Naive thymus-derived CD8-positive, alpha-beta T cell (primary cell): Measurements from ENCODE around the gene WIPF1. TPM values are rescaled to one million over a fixed set of nuclear protein-coding genes. Genes with fewer than 3 reads are reported as not detected.

Experiments
- ATAC-seq, 2 donors: fragments of 150-1000 bp; cut with Tn5 transposase in 1 of 2; sonication (Bioruptor Pico), chemical (Tn5 transposase) in 1 of 2; 1 replicate in 1 of 2; 2 replicates in 1 of 2; pipeline ENCODE4 v1.10.0; 2021; ENCODE audit warnings: mild to moderate bottlenecking in 2 of 2, moderate library complexity in 2 of 2
- POLR2A ChIA-PET: fragments of 350-600 bp; sonication (Branson Sonifier 250); formaldehyde crosslinking; loops from one replicate; lab custom pipeline; 2021; ENCODE audit warnings: antibody characterized with exemption; lab: Charles Lee
- DNase-seq, 10 donors: peaks; one replicate each; pipeline versions ENCODE4 v3.0.0 to v3.0.0-alpha.2; 2020 to 2022
- H3K27ac Mint-ChIP-seq, 10 donors: one replicate each; pipeline ENCODE4 v1.8.0; 2020 to 2022; ENCODE audit warnings: mild to moderate bottlenecking in 10 of 10, mixed read lengths in 10 of 10, moderate library complexity in 4 of 10, inconsistent platforms in 1 of 10
- H3K27me3 Mint-ChIP-seq, 5 donors: one replicate each; pipeline ENCODE4 v1.8.0; 2021 to 2022; ENCODE audit warnings: mixed read lengths in 5 of 5
- H3K36me3 Mint-ChIP-seq, 3 donors: one replicate each; pipeline ENCODE4 v1.8.0; 2020 to 2022; ENCODE audit warnings: mixed read lengths in 3 of 3, mild to moderate bottlenecking in 2 of 3, inconsistent platforms in 1 of 3
- H3K4me1 Mint-ChIP-seq, 4 donors: one replicate each; pipeline ENCODE4 v1.8.0; 2021 to 2022; ENCODE audit warnings: mixed read lengths in 4 of 4
- H3K4me3 Mint-ChIP-seq, 10 donors: one replicate each; pipeline ENCODE4 v1.8.0; 2020 to 2022; ENCODE audit warnings: mild to moderate bottlenecking in 10 of 10, mixed read lengths in 10 of 10, moderate library complexity in 6 of 10, inconsistent platforms in 1 of 10
- H3K9me3 Mint-ChIP-seq, 9 donors: one replicate each; pipeline ENCODE4 v1.8.0; 2020 to 2022; ENCODE audit warnings: mixed read lengths in 9 of 9, mild to moderate bottlenecking in 3 of 9, inconsistent platforms in 1 of 9, moderate library complexity in 1 of 9
- polyA plus RNA-seq, 3 donors: library from polyadenylated mRNA; unstranded; fragments of 300-500 nt; fragmentation: Illumina TruSeq; gene quantifications; one replicate each; pipeline ENCODE4 v1.2.3, GENCODE V29; 2021
- total RNA-seq, 8 experiments: library from RNA in 2 of 8; stranded (reverse) in 2 of 8; gene quantifications; one replicate each; pipeline ENCODE4 v1.2.3 and lab custom pipeline; 2021 to 2026

Gene WIPF1
- total and polyA plus RNA-seq, 5 experiments from 2014 or later = 97.5 to 419 (median 116) TPM

DNA sequence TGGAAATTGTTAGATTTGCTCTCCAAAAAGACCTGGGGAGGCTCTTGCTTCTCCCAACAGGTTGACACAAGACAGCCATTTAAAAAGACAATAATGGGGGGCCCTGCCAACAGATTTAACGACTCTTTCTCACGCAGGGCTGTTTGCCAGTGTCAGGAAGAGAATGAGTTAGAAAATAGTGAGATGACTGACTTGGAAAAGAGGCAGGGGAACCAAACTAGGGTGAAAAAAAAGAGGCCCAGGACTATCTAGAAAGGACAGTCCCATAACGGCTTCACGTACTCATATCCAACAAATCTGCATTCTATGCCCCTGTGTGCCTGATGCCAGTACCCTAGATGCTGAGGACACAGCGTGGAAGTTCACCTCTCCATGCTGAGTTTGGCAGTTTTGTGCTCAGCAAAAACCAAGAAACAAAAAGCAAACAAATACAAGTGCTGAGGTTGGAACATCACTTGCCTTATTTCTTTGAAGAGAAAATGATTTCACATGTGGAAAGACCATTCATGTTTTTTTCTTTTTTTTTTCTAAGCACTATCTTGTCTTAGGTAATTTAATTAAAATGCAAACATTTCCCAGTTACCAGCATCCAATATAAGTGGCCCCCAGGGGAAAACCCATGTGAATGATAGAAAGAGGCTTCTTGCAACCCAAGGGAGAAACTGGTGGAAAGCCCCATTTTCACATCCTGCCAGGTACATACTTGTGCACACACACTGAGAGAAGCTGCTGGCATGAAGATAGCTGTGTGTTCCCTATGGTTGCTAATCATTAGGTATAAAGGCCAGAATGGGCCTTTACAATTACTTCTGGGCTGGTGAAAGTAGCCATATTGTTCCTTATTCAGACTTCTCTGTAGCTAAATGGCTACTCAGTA is 10.6 kb upstream of the WIPF1 start:
- DNase-seq = peak in 2 of 10 donors; percentile 23 to 34
- Mint-ChIP-seq H3K36me3 (peaks cover 0 to 46% (median 0%) of the 10 kb centered on the region in 3 donors), H3K4me3 (peak overlapping the region in 6 of 10 donors; percentile 12 to 60 (median 44)), H3K9me3 (no peaks in the 10 kb centered on the region), H3K27me3 (no peaks in the 10 kb centered on the region), H3K27ac (peak overlapping the region; percentile 83 to 95 (median 91)), H3K4me1 (peaks cover 32 to 94% (median 85%) of the 10 kb centered on the region in 4 donors)
- POLR2A ChIA-PET = interaction anchor here (0.6 to 1.3 kb wide), 6 partner anchors 15 to 118 kb away, joined by 3 to 4 read pairs (median 3); no protein-coding TSS in a partner anchor
- peak; percentile 56 to 90 for ATAC-seq

DNA sequence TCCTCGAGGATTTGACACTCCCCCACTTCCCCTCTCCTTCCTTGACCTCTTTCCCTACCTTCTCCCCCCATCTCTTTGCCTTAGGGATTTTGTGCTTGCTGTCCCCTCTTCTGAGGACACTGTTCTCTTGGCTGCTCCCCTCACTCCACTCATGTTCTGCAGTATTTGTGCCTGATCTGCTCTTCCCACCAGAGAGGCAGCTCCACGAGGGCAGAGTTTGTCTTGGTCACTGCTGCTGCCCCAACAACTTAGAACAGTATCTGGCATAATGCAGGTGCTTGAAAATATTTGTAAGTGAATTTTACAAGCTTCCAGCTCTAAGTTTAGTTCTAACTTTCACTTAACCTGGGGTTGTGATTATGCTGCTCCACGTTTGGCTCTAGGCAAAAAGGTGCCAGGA is 10.0 kb upstream of the WIPF1 start:
- H3K36me3 Mint-ChIP-seq = peaks cover 0 to 40% (median 0%) of the 10 kb centered on the region in 3 donors
- DNase-seq (no peak), ATAC-seq (no peak)
- peaks cover 36 to 94% (median 86%) of the 10 kb centered on the region in 4 donors for H3K4me1 Mint-ChIP-seq
- peak overlapping the region in 3 of 10 donors; percentile 1 to 47 (median 41) for H3K4me3 Mint-ChIP-seq
- H3K27ac Mint-ChIP-seq = peak overlapping the region; percentile 83 to 95 (median 91)
- no peaks in the 10 kb centered on the region for H3K27me3 Mint-ChIP-seq
- POLR2A ChIA-PET = interaction anchor here (1.1 kb wide), 1 partner anchor 82 kb away, joined by 3 read pairs; no protein-coding TSS in a partner anchor
- no peaks in the 10 kb centered on the region for H3K9me3 Mint-ChIP-seq

DNA sequence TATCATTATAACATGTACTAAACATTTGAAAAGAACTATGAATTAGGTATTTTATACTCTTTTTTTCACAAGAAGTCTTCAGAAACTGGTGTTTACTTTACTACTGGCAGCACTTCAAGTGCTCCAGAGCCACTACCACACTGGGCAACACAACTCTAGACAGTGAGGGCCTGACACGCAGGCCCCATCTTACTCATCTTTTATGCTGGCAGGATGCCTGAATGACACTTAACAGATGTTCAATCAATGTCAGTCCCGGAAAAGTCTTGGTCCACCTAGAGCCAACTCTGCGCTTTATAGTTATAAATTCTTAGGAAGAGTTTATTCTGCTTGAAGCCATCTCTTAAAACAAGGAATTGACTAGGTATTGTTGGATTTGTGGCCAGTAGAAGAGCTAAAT is 8.7 kb upstream of the WIPF1 start:
- peak in 1 of 2 donors; percentile 40 for ATAC-seq
- H3K27me3 Mint-ChIP-seq = no peaks in the 10 kb centered on the region
- H3K4me1 Mint-ChIP-seq = peaks cover 39 to 95% (median 86%) of the 10 kb centered on the region in 4 donors
- peak overlapping the region in 4 of 10 donors; percentile 6 to 56 (median 34) for H3K4me3 Mint-ChIP-seq
- H3K9me3 Mint-ChIP-seq = no peaks in the 10 kb centered on the region
- peak overlapping the region; percentile 87 to 93 (median 91) for H3K27ac Mint-ChIP-seq
- POLR2A ChIA-PET = interaction anchor here (0.8 to 1.5 kb wide), 2 partner anchors 12 to 76 kb away, joined by 3 to 5 read pairs; no protein-coding TSS in a partner anchor
- peaks cover 0 to 32% (median 0%) of the 10 kb centered on the region in 3 donors for H3K36me3 Mint-ChIP-seq
- no peak for DNase-seq

- peak overlapping the region in 4 of 10 donors; percentile 12 to 56 (median 34) for H3K4me3 Mint-ChIP-seq
- peak in 2 of 10 donors; percentile 39 to 44 for DNase-seq
- H3K27me3 Mint-ChIP-seq = no peaks in the 10 kb centered on the region
- no peaks in the 10 kb centered on the region for H3K9me3 Mint-ChIP-seq
- POLR2A ChIA-PET = interaction anchor here (1.5 kb wide), 1 partner anchor 12 kb away, joined by 5 read pairs; no protein-coding TSS in a partner anchor
- peak overlapping the region; percentile 87 to 93 (median 90) for H3K27ac Mint-ChIP-seq
- H3K36me3 Mint-ChIP-seq = peaks cover 0 to 26% (median 0%) of the 10 kb centered on the region in 3 donors
- peak; percentile 33 to 39 for ATAC-seq
- H3K4me1 Mint-ChIP-seq = peaks cover 37 to 94% (median 86%) of the 10 kb centered on the region in 4 donors
Measured at GRCh38 chr2:174605687-174606086, 8.1 kb upstream of the WIPF1 start.

- no peaks in the 10 kb centered on the region for H3K27me3 Mint-ChIP-seq
- ATAC-seq (peak; percentile 73 to 85), DNase-seq (peak; percentile 13 to 75 (median 53))
- H3K36me3 Mint-ChIP-seq = peaks cover 0 to 13% (median 3%) of the 10 kb centered on the region in 3 donors
- H3K4me1 Mint-ChIP-seq = peaks cover 49 to 94% (median 85%) of the 10 kb centered on the region in 4 donors
- H3K9me3 Mint-ChIP-seq = no peaks in the 10 kb centered on the region
- H3K4me3 Mint-ChIP-seq = peak overlapping the region in 6 of 10 donors; percentile 2 to 53 (median 22)
- POLR2A ChIA-PET = interaction anchor here (0.5 to 3.3 kb wide), 6 partner anchors 9 to 30 kb away, joined by 3 to 20 read pairs (median 4); no protein-coding TSS in a partner anchor
- H3K27ac Mint-ChIP-seq = peak overlapping the region; percentile 82 to 100 (median 96)
Measured at GRCh38 chr2:174603280-174603679, 5.7 kb upstream of the WIPF1 start.

- Mint-ChIP-seq H3K27me3 (no peaks in the 10 kb centered on the region), H3K9me3 (no peaks in the 10 kb centered on the region), H3K27ac (peak overlapping the region; percentile 82 to 100 (median 96)), H3K4me1 (peaks cover 48 to 94% (median 82%) of the 10 kb centered on the region in 4 donors), H3K36me3 (peaks cover 0 to 13% (median 3%) of the 10 kb centered on the region in 3 donors), H3K4me3 (peak overlapping the region in 9 of 10 donors; percentile 2 to 53 (median 24))
- ATAC-seq (no peak), DNase-seq (no peak)
- POLR2A ChIA-PET = interaction anchor here (0.5 to 3.4 kb wide), 7 partner anchors 9 to 31 kb away, joined by 3 to 20 read pairs (median 4); no protein-coding TSS in a partner anchor
Measured at GRCh38 chr2:174602745-174603144, 5.1 kb upstream of the WIPF1 start.

GRCh38 chr2:174600349-174600748 is 2.7 kb upstream of the WIPF1 start:
- POLR2A ChIA-PET = interaction anchor here (0.7 to 5.0 kb wide), 9 partner anchors 9 to 115 kb away, joined by 3 to 33 read pairs (median 4); no protein-coding TSS in a partner anchor
- Mint-ChIP-seq H3K4me1 (peaks cover 34 to 76% (median 63%) of the 10 kb centered on the region in 4 donors), H3K9me3 (no peaks in the 10 kb centered on the region), H3K4me3 (peak overlapping the region in 9 of 10 donors; percentile 61 to 98 (median 91)), H3K36me3 (peaks cover 9 to 18% (median 16%) of the 10 kb centered on the region in 3 donors), H3K27me3 (no peaks in the 10 kb centered on the region), H3K27ac (peak overlapping the region; percentile 92 to 100 (median 98))
- ATAC-seq (no peak), DNase-seq (no peak)

- ATAC-seq (no peak), DNase-seq (no peak)
- Mint-ChIP-seq H3K27ac (peak overlapping the region; percentile 92 to 100 (median 98)), H3K4me1 (peaks cover 34 to 75% (median 59%) of the 10 kb centered on the region in 4 donors), H3K36me3 (peaks cover 9 to 23% (median 16%) of the 10 kb centered on the region in 3 donors), H3K27me3 (no peaks in the 10 kb centered on the region), H3K4me3 (peak overlapping the region; percentile 67 to 98 (median 94)), H3K9me3 (peaks cover 0 to 2% (median 0%) of the 10 kb centered on the region in 9 donors)
- POLR2A ChIA-PET = interaction anchor here (0.6 to 5.0 kb wide), 10 partner anchors 9 to 114 kb away, joined by 3 to 33 read pairs (median 4); partner anchors contain the start of gene GPR155
Measured at GRCh38 chr2:174599310-174599921, 1.8 kb upstream of the WIPF1 start.

DNA sequence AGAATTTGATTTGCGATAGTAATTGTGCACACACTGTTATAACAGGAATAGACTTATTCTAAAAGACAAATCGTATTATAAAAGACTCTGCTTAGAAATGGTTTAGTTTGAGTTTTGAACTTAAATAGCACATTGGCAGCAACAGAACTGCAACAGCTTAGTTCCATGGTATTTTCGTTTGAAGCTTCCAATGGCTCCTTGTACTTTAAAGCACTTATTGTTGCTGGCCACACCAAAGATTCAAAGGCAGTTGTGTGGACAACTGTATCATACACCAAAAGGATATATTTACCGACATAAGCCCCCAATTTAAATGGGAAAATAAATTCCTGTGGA is 627 bp downstream of the WIPF1 start:
- H3K27ac Mint-ChIP-seq = peak overlapping the region; percentile 92 to 100 (median 98)
- DNase-seq (peak in 1 of 10 donors; percentile 22), ATAC-seq (no peak)
- H3K4me3 Mint-ChIP-seq = peak overlapping the region; percentile 82 to 98 (median 94)
- peaks cover 31 to 71% (median 56%) of the 10 kb centered on the region in 4 donors for H3K4me1 Mint-ChIP-seq
- peaks cover 0 to 2% (median 0%) of the 10 kb centered on the region in 9 donors for H3K9me3 Mint-ChIP-seq
- H3K27me3 Mint-ChIP-seq = no peaks in the 10 kb centered on the region
- POLR2A ChIA-PET = interaction anchor here (0.6 to 5.6 kb wide), 15 partner anchors 10 to 110 kb away, joined by 3 to 34 read pairs (median 5); partner anchors contain the start of gene GPR155
- H3K36me3 Mint-ChIP-seq = peaks cover 9 to 28% (median 26%) of the 10 kb centered on the region in 3 donors

DNA sequence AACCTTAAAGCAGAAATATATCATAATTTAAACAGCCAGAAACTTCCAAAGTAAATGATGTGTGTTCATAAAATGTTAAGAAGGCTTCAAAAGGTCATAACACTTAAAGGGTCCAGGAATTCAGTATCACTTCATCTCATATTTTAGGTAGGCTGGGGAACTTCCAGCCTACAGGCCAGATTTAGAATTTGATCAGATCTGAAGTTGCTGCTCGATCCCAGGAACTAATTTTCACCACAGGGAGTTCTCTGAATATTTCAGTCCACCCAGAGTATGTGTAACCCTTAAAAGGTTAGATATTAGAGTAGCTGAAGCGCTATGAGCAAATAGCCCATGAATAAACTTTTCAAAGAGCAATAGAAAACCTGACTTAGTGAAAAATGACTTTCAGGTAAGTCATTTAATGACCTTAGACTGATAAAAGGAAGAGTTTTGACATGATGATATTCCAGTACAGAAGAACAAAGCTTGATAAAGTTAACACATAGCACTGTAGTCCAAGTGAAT is 1.7 kb downstream of the WIPF1 start:
- H3K27ac Mint-ChIP-seq = peak overlapping the region; percentile 92 to 100 (median 98)
- no peak for ATAC-seq
- POLR2A ChIA-PET = interaction anchor here (0.6 to 5.6 kb wide), 12 partner anchors 9 to 630 kb away, joined by 3 to 34 read pairs (median 7); partner anchors contain the start of gene GPR155
- peaks cover 9 to 37% (median 33%) of the 10 kb centered on the region in 3 donors for H3K36me3 Mint-ChIP-seq
- H3K9me3 Mint-ChIP-seq = peaks cover 0 to 2% (median 0%) of the 10 kb centered on the region in 9 donors
- peak overlapping the region; percentile 82 to 98 (median 94) for H3K4me3 Mint-ChIP-seq
- no peaks in the 10 kb centered on the region for H3K27me3 Mint-ChIP-seq
- no peak for DNase-seq
- H3K4me1 Mint-ChIP-seq = peaks cover 29 to 70% (median 56%) of the 10 kb centered on the region in 4 donors

- peak in 1 of 10 donors; percentile 17 for DNase-seq
- Mint-ChIP-seq H3K36me3 (peaks cover 9 to 43% (median 36%) of the 10 kb centered on the region in 3 donors), H3K4me3 (peak overlapping the region; percentile 82 to 98 (median 94))
Measured at GRCh38 chr2:174595116-174595809, 2.3 kb downstream of the WIPF1 start.

More at GRCh38 chr2:174595116-174595809, 2.3 kb downstream of the WIPF1 start:
- peaks cover 0 to 2% (median 0%) of the 10 kb centered on the region in 9 donors for H3K9me3 Mint-ChIP-seq
- POLR2A ChIA-PET = interaction anchor here (0.6 to 5.6 kb wide), 18 partner anchors 7 to 629 kb away, joined by 3 to 34 read pairs (median 6); partner anchors contain the start of gene GPR155
- no peaks in the 10 kb centered on the region for H3K27me3 Mint-ChIP-seq
- H3K4me1 Mint-ChIP-seq = peaks cover 29 to 71% (median 56%) of the 10 kb centered on the region in 4 donors
- ATAC-seq = no peak
- peak overlapping the region; percentile 92 to 100 (median 98) for H3K27ac Mint-ChIP-seq
